H1 (cell line): ENCODE measurements around the gene B3GAT1. TPM values are rescaled to one million over a fixed set of nuclear protein-coding genes. Genes with fewer than 3 reads are reported as not detected.

Source experiments
- CHD7 ChIP-seq: fragments of 300-600 bp; sonication (generic); IDR thresholded peaks from 2 replicates; pipeline ENCODE4 v1.7.1; 2012; ENCODE audit warnings: low read length, moderate library complexity, mild to moderate bottlenecking, inconsistent platforms; ENCODE audit not compliant: insufficient replicate concordance
- GTF2F1 ChIP-seq: IDR thresholded peaks from 2 replicates; pipeline ENCODE4 v1.6.1; 2012; ENCODE audit warnings: low read depth, low read length, improper control_type of control experiment, borderline replicate concordance
- KDM1A ChIP-seq: fragments of 200-600, 300-600 bp; sonication (generic); IDR thresholded peaks from 2 replicates; pipeline ENCODE4 v1.7.1; 2016; ENCODE audit warnings: mild to moderate bottlenecking, low read length, borderline replicate concordance
- USF2 ChIP-seq: IDR thresholded peaks from 2 replicates; pipeline ENCODE4 v1.6.1; 2011; ENCODE audit warnings: low read length, improper control_type of control experiment
- polyA plus RNA-seq, 7 experiments: library from polyadenylated mRNA; depleted of rRNA in 3 of 7; stranded (reverse) in 5 of 7; unstranded in 2 of 7; fragments of >200 nt in 5 of 7; fragments of 200-250 nt in 2 of 7; gene quantifications; 1 replicate in 5 of 7; 2 replicates in 1 of 7; 4 replicates in 1 of 7; pipeline versions ENCODE4 v1.2.1 to v1.2.3, GENCODE V29; 2011 to 2013; ENCODE audit warnings: missing spikeins in 2 of 7, mixed read lengths in 2 of 7
- total RNA-seq: library from RNA; stranded (reverse); fragmentation: NEBNext Ultra II Directional; extraction: Animal tissue kit (Norgen Biotek cat#: 25700); gene quantifications from 2 replicates; pipeline ENCODE4 v1.2.1, GENCODE V29; 2021

The B3GAT1 gene
- total and polyA plus RNA-seq, 2 of the 8 experiments (the other 6 are each of a cell fraction or from before 2014, with no cell fraction given) = 19.7 to 32.4 TPM

- no peak for TF ChIP-seq CHD7
- no peak for TF ChIP-seq GTF2F1
- TF ChIP-seq USF2 = no peak
- no peak for TF ChIP-seq KDM1A
Measured at GRCh38 chr11:134452838-134453155, 40.8 kb upstream of the B3GAT1 start (continued).
